Colonic mucosa (tissue), 4 donors: ENCODE results near the gene PLVAP. TPM values are rescaled to one million over a fixed set of nuclear protein-coding genes. Genes with fewer than 3 reads are reported as not detected.

Source experiments
- DNase-seq: peaks from one replicate; pipeline ENCODE4 v3.0.0-alpha.2; 2020
- H3K27ac ChIP-seq: fragments of 200-600 bp; one replicate; pipeline ENCODE4 v1.8.0; 2021
- H3K27me3 ChIP-seq: fragments of 200-600 bp; one replicate; pipeline ENCODE4 v1.8.0; 2021
- H3K36me3 ChIP-seq: fragments of 200-600 bp; one replicate; pipeline ENCODE4 v1.8.0; 2021
- H3K4me1 ChIP-seq: fragments of 200-600 bp; one replicate; pipeline ENCODE4 v1.8.0; 2021; ENCODE audit warnings: mild to moderate bottlenecking
- H3K4me3 ChIP-seq: fragments of 200-600 bp; one replicate; pipeline ENCODE4 v1.8.0; 2021
- H3K9ac ChIP-seq, 2 donors: one replicate each; pipeline ENCODE4 v1.7.0; 2013; ENCODE audit warnings: control low read depth in 2 of 2, low read depth in 2 of 2, low read length in 2 of 2
- H3K9me3 ChIP-seq: fragments of 200-600 bp; one replicate; pipeline ENCODE4 v1.8.0; 2021
- CTCF ChIP-seq: fragments of 200-600 bp; IDR thresholded peaks from one replicate; pipeline ENCODE4 v1.8.0; 2022; ENCODE audit warnings: antibody characterized with exemption, mild to moderate bottlenecking
- intact Hi-C: fragments of 100-400 bp; cut with DNase I; formaldehyde crosslinking; loops from one replicate; pipeline ENCODE4 v1.14.1; 2022
- total RNA-seq, 2 donors: library from RNA; stranded (reverse); fragmentation: NEBNext Ultra II Directional in 1 of 2; extraction: Animal tissue kit (Norgen Biotek cat#: 25700) in 1 of 2; gene quantifications; one replicate each; pipeline ENCODE4 v1.2.1, GENCODE V29; 2021
- donor health status: healthy.
- donor health status: DM: no; HTN: no; CAD: no.
- donor health status: DM: no; HTN: no; CAD: no.

The PLVAP gene
- total RNA-seq, 2 donors from 2014 or later, result 20.8 to 47.1 TPM

- peak overlapping the region; percentile 37 for H3K27ac ChIP-seq
- H3K9me3 ChIP-seq, result no peaks in the 10 kb centered on the region
- peaks cover 15% of the 10 kb centered on the region for H3K4me1 ChIP-seq
- no peaks in the 10 kb centered on the region for H3K36me3 ChIP-seq
- TF ChIP-seq CTCF, result no peak
- H3K9ac ChIP-seq, result peak overlapping the region; percentile 46 to 87
- DNase-seq, result no peak
- H3K4me3 ChIP-seq, result peak overlapping the region; percentile 63
- H3K27me3 ChIP-seq, result no peaks in the 10 kb centered on the region
- intact Hi-C loops, result no loop called here
Observed at GRCh38 chr19:17302391-17303166, 74.6 kb downstream of the PLVAP start.

Other genes starting within 250 kb of the PLVAP start
- 10 to 100 TPM; 18.2 to 22.4 TPM for gene USE1, start 162.0 kb downstream of the PLVAP start, total RNA-seq
- 10 to 100 TPM; 35.7 to 46.9 TPM for gene OCEL1, start 151.1 kb downstream of the PLVAP start, total RNA-seq
- 100 to 1,000 TPM; 129 to 195 TPM for gene NR2F6, start 131.4 kb downstream of the PLVAP start, total RNA-seq
- 1 to 10 TPM; 1.1 to 1.3 TPM for gene USHBP1, start 112.6 kb downstream of the PLVAP start, total RNA-seq
- 10 to 100 TPM; 73.7 to 94.7 TPM for gene BABAM1, start 109.9 kb downstream of the PLVAP start, total RNA-seq
- under 1 TPM; 0.27 to 0.44 TPM for gene ANKLE1, start 95.4 kb downstream of the PLVAP start, total RNA-seq
- 1 to 10 TPM; 4.3 to 5.2 TPM for gene ABHD8, start 73.9 kb downstream of the PLVAP start, total RNA-seq
- gene MRPL34, start 71.5 kb downstream of the PLVAP start, total RNA-seq, result 100 to 1,000 TPM; 127 to 184 TPM
- 10 to 100 TPM; 39.1 to 45.0 TPM for gene DDA1, start 67.8 kb downstream of the PLVAP start, total RNA-seq
- gene ANO8, start 42.5 kb downstream of the PLVAP start, total RNA-seq, result 10 to 100 TPM in 1 of 2 donors, 1 to 10 TPM in 1; 8.9 to 13.7 TPM
- 10 to 100 TPM; 15.4 to 26.9 TPM for gene GTPBP3, start 39.8 kb downstream of the PLVAP start, total RNA-seq
- not detected for gene CCDC194, start 16.9 kb upstream of the PLVAP start, total RNA-seq
- gene BST2, start 28.3 kb upstream of the PLVAP start, total RNA-seq, result 10 to 100 TPM; 12.8 to 15.6 TPM
- 10 to 100 TPM; 53.1 to 70.1 TPM for gene MVB12A, start 42.7 kb upstream of the PLVAP start, total RNA-seq
- not detected for gene TMEM221, start 71.3 kb upstream of the PLVAP start, total RNA-seq
- not detected for gene NXNL1, start 83.6 kb upstream of the PLVAP start, total RNA-seq
- gene SLC27A1, start 93.2 kb upstream of the PLVAP start, total RNA-seq, result 1 to 10 TPM; 4.2 to 5.1 TPM
- gene PGLS, start 134.3 kb upstream of the PLVAP start, total RNA-seq, result 100 to 1,000 TPM in 1 of 2 donors, 10 to 100 TPM in 1; 93.0 to 114 TPM
- gene COLGALT1, start 178.3 kb upstream of the PLVAP start, total RNA-seq, result 10 to 100 TPM; 51.4 to 90.9 TPM